Measurements from ENCODE around the gene TMPRSS11F. TPM values are rescaled to one million over a fixed set of nuclear protein-coding genes. Genes with fewer than 3 reads are reported as not detected.

Gene TMPRSS11F
- total and polyA plus RNA-seq, 2 donors (not counting 3 experiments of a cell fraction or from before 2014, with no cell fraction given) = not detected

DNA sequence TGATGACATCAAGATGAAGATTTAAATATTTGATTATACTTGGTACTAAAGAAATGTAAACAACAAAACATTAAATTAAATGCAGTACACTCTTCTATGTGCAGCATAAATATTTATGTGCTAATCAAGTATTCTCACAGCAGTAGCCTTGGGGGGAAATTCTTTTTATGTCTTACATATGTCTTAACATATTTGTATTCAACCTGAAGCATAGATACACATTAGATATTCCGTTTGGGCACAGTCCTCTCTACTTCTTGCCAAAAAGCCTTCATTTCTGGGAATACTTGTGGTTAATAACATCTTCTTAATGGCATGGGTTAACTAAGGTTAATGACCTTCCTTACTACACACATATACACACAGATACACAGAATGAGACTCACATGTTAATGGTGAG is 19.8 kb downstream of the TMPRSS11F start:
- H4K20me1 ChIP-seq (replicated peaks; ENCODE audit: control insufficient read depth, extremely low read depth, insufficient read depth, low read length) = no peaks in the 10 kb centered on the region
- H3K9me1 ChIP-seq (replicated peaks; ENCODE audit: control insufficient read depth, extremely low read depth, insufficient read depth, low read length) = no peaks in the 10 kb centered on the region
- no peak overlapping the region for H3K9ac ChIP-seq (replicated peaks; ENCODE audit: extremely low read depth, insufficient read depth, low read length)
- dilution Hi-C loops (cut with MboI; ENCODE audit: extremely low pct_ligation_motif_present, low sequenced_read_pairs) = no loop called here
- TF ChIP-seq EZH2 (IDR thresholded peaks at IDR 0.05; ENCODE audit: borderline replicate concordance, low read depth, low read length, severe bottlenecking) (no peak), GATA2 (IDR thresholded peaks at IDR 0.05; ENCODE audit: insufficient read depth, insufficient read length, low read depth, low read length) (no peak), POLR2A (IDR thresholded peaks at IDR 0.05; ENCODE audit: low read depth, low read length) (no peak), CTCF (IDR thresholded peaks at IDR 0.05; ENCODE audit: extremely low read depth in 1 of 2, insufficient read depth in 1 of 2, low read depth in 1 of 2, low read length in 2 of 2) (no peak), MAX (IDR thresholded peaks at IDR 0.05; ENCODE audit: insufficient read depth, insufficient read length) (no peak), JUN (IDR thresholded peaks at IDR 0.05; ENCODE audit: borderline replicate concordance, insufficient read depth, insufficient read length, low read depth) (no peak), POLR2AphosphoS5 (IDR thresholded peaks at IDR 0.05; ENCODE audit: insufficient read depth, low read depth, low read length) (no peak), MYC (IDR thresholded peaks at IDR 0.05; ENCODE audit: low read depth, low read length) (no peak), FOS (IDR thresholded peaks at IDR 0.05; ENCODE audit: borderline replicate concordance, insufficient read depth, low read length) (no peak)
- no peaks in the 10 kb centered on the region for H3K27me3 ChIP-seq (ENCODE audit: control insufficient read depth in 2 of 2, insufficient read depth in 2 of 2, low read length in 2 of 2)
- H3K4me3 ChIP-seq (replicated peaks in 1 of 3; ENCODE audit: insufficient read depth in 1 of 3, low read depth in 1 of 3, low read length in 3 of 3) = no peak overlapping the region
- intact Hi-C loops (cut with micrococcal nuclease) = no loop called here
- H3K4me2 ChIP-seq (ENCODE audit: insufficient read depth, low read length) = no peak overlapping the region
- DNase-seq (ENCODE audit: low read depth, low spot score) (no peak), FAIRE-seq (no peak)
- H2AFZ ChIP-seq (ENCODE audit: low read depth, low read length) = no peak overlapping the region
- POLR2A ChIA-PET = no interaction called here
- no peaks in the 10 kb centered on the region for H3K36me3 ChIP-seq (ENCODE audit: control insufficient read depth in 2 of 2, extremely low read depth in 1 of 2, insufficient read depth in 2 of 2, low read length in 2 of 2)
- H3K79me2 ChIP-seq (ENCODE audit: control insufficient read depth, insufficient read depth, low read length) = no peaks in the 10 kb centered on the region
- no TSS peak for BruUV-seq (replicated peaks)
- CTCF ChIA-PET = no interaction called here
- no peaks in the 10 kb centered on the region for H3K4me1 ChIP-seq (ENCODE audit: control insufficient read depth, extremely low read depth, insufficient read depth, low read length)
- H3K9me3 ChIP-seq (replicated peaks; ENCODE audit: control insufficient read depth, insufficient read depth, low read length) = no peaks in the 10 kb centered on the region
- no peak overlapping the region for H3K27ac ChIP-seq (ENCODE audit: insufficient read depth, low read depth, low read length)
